NK-92 treated with Interleukin-12 subunit alpha and Interleukin-12 subunit beta, amount 100 ng/mL, for 24 hours (cell line): ENCODE measurements around the gene RNF123.

ENCODE experiments used
- DNase-seq: peaks from one replicate; lab custom pipeline; 2025; lab: John Stamatoyannopoulos, UW

Gene RNF123

GRCh38 chr3:49750056-49750455 is 60.7 kb downstream of the RNF123 start:
- no peak for DNase-seq

GRCh38 chr3:49751501-49751900 is 62.1 kb downstream of the RNF123 start:
- no peak for DNase-seq

GRCh38 chr3:49754536-49754935 is 65.2 kb downstream of the RNF123 start:
- DNase-seq: no peak

GRCh38 chr3:49756036-49756435 is 66.7 kb downstream of the RNF123 start:
- DNase-seq: no peak

- no peak for DNase-seq
These were observed 67.8 kb downstream of the RNF123 start for GRCh38 chr3:49757197-49757596.

GRCh38 chr3:49759226-49759625 is 69.9 kb downstream of the RNF123 start:
- DNase-seq: no peak

GRCh38 chr3:49761661-49762060 is 72.3 kb downstream of the RNF123 start:
- no peak for DNase-seq

- DNase-seq: no peak
These were observed 74.6 kb downstream of the RNF123 start for GRCh38 chr3:49763981-49764380.

- DNase-seq: no peak
These were observed 80.0 kb downstream of the RNF123 start for GRCh38 chr3:49769286-49769915.

- DNase-seq: no peak
These were observed 80.6 kb downstream of the RNF123 start for GRCh38 chr3:49769926-49770325.
